ENCODE results near the gene ANKS1B. TPM values are rescaled to one million over a fixed set of nuclear protein-coding genes. Genes with fewer than 3 reads are reported as not detected.

The ANKS1B gene
- total RNA-seq, 2 donors from 2014 or later = 45.5 to 65.9 TPM

GRCh38 chr12:99142651-99143050 lies 842.1 kb downstream of the ANKS1B start:
- no peaks in the 10 kb centered on the region for H3K9me3 ChIP-seq
- H3K27me3 ChIP-seq (replicated peaks; ENCODE audit: insufficient read depth) = no peaks in the 10 kb centered on the region
- no peaks in the 10 kb centered on the region for H3K36me3 ChIP-seq
- H3K4me1 ChIP-seq (ENCODE audit: control insufficient read depth in 1 of 2, low read depth in 2 of 2) = peaks cover 0 to 3% of the 10 kb centered on the region in 2 donors
- no peak overlapping the region for H3K4me3 ChIP-seq
- no peak for ATAC-seq (ENCODE audit: insufficient number of reproducible peaks, low FRiP score, low read depth)
- H3K27ac ChIP-seq = no peak overlapping the region
- TF ChIP-seq CTCF (IDR thresholded peaks at IDR 0.05) = no peak
- DNase-seq (ENCODE audit: low spot score) = no peak

- Histone ChIP-seq H3K27ac (no peak overlapping the region), H3K36me3 (no peaks in the 10 kb centered on the region), H3K27me3 (replicated peaks; ENCODE audit: insufficient read depth) (no peaks in the 10 kb centered on the region), H3K9me3 (no peaks in the 10 kb centered on the region), H3K4me1 (ENCODE audit: control insufficient read depth in 1 of 2, low read depth in 2 of 2) (no peaks in the 10 kb centered on the region), H3K4me3 (no peak overlapping the region)
- no peak for TF ChIP-seq CTCF (IDR thresholded peaks at IDR 0.05)
- DNase-seq (ENCODE audit: low spot score) (no peak), ATAC-seq (ENCODE audit: insufficient number of reproducible peaks, low FRiP score, low read depth) (no peak)
Measured at GRCh38 chr12:99140017-99140720, 844.6 kb downstream of the ANKS1B start.

- Histone ChIP-seq H3K27me3 (replicated peaks; ENCODE audit: insufficient read depth) (no peaks in the 10 kb centered on the region), H3K4me1 (ENCODE audit: control insufficient read depth in 1 of 2, low read depth in 2 of 2) (no peaks in the 10 kb centered on the region), H3K4me3 (no peak overlapping the region), H3K9me3 (no peaks in the 10 kb centered on the region), H3K36me3 (no peaks in the 10 kb centered on the region), H3K27ac (no peak overlapping the region)
- no peak for ATAC-seq (ENCODE audit: insufficient number of reproducible peaks, low FRiP score, low read depth)
- DNase-seq (ENCODE audit: low spot score) = no peak
- TF ChIP-seq CTCF (IDR thresholded peaks at IDR 0.05) = no peak
Measured at GRCh38 chr12:99138393-99138792, 846.3 kb downstream of the ANKS1B start.

- H3K9me3 ChIP-seq = no peaks in the 10 kb centered on the region
- no peaks in the 10 kb centered on the region for H3K27me3 ChIP-seq (replicated peaks; ENCODE audit: insufficient read depth)
- H3K27ac ChIP-seq = no peak overlapping the region
- no peak for DNase-seq (ENCODE audit: low spot score)
- ATAC-seq (ENCODE audit: insufficient number of reproducible peaks, low FRiP score, low read depth) = no peak
- no peaks in the 10 kb centered on the region for H3K4me1 ChIP-seq (ENCODE audit: control insufficient read depth in 1 of 2, low read depth in 2 of 2)
- TF ChIP-seq CTCF (IDR thresholded peaks at IDR 0.05) = no peak
- no peak overlapping the region for H3K4me3 ChIP-seq
- no peaks in the 10 kb centered on the region for H3K36me3 ChIP-seq
Measured at GRCh38 chr12:99137124-99137855, 847.4 kb downstream of the ANKS1B start.

GRCh38 chr12:99136516-99136915 lies 848.2 kb downstream of the ANKS1B start:
- no peaks in the 10 kb centered on the region for H3K9me3 ChIP-seq
- DNase-seq (ENCODE audit: low spot score) = no peak
- no peak overlapping the region for H3K27ac ChIP-seq
- no peak overlapping the region for H3K4me3 ChIP-seq
- no peaks in the 10 kb centered on the region for H3K36me3 ChIP-seq
- H3K4me1 ChIP-seq (ENCODE audit: control insufficient read depth in 1 of 2, low read depth in 2 of 2) = no peaks in the 10 kb centered on the region
- H3K27me3 ChIP-seq (replicated peaks; ENCODE audit: insufficient read depth) = no peaks in the 10 kb centered on the region
- no peak for TF ChIP-seq CTCF (IDR thresholded peaks at IDR 0.05)
- no peak for ATAC-seq (ENCODE audit: insufficient number of reproducible peaks, low FRiP score, low read depth)
